Neuronal stem cell (in vitro differentiated cells): ENCODE results near the gene MYH9.

Experiments
- DNase-seq: peaks from one replicate; pipeline ENCODE4 v3.0.0-alpha.2; 2013; ENCODE audit warnings: low spot score
- H2AFZ ChIP-seq: one replicate; pipeline ENCODE4 v1.6.1; 2013; ENCODE audit warnings: mild to moderate bottlenecking, low read length, inconsistent platforms
- H2AK5ac ChIP-seq: 2 replicates; pipeline ENCODE4 v1.6.1; 2013; ENCODE audit warnings: low read depth, mild to moderate bottlenecking, inconsistent platforms, low read length, moderate library complexity, mixed read lengths
- H2BK120ac ChIP-seq: 2 replicates; pipeline ENCODE4 v1.6.1; 2013; ENCODE audit warnings: low read depth, mild to moderate bottlenecking, inconsistent platforms, low read length, moderate library complexity, mixed read lengths
- H2BK12ac ChIP-seq: one replicate; pipeline ENCODE4 v1.6.1; 2013; ENCODE audit warnings: low read length, inconsistent platforms
- H2BK15ac ChIP-seq: 2 replicates; pipeline ENCODE4 v1.6.1; 2013; ENCODE audit warnings: mild to moderate bottlenecking, low read length, inconsistent platforms, mixed read lengths
- H2BK5ac ChIP-seq: one replicate; pipeline ENCODE4 v1.6.1; 2013; ENCODE audit warnings: inconsistent platforms, mild to moderate bottlenecking, low read length, moderate library complexity
- H3K14ac ChIP-seq: one replicate; pipeline ENCODE4 v1.6.1; 2013; ENCODE audit warnings: low read length, inconsistent platforms
- H3K18ac ChIP-seq: 2 replicates; pipeline ENCODE4 v1.6.1; 2013; ENCODE audit warnings: low read length, inconsistent platforms
- H3K23ac ChIP-seq: 2 replicates; pipeline ENCODE4 v1.6.1; 2013; ENCODE audit warnings: low read depth, mild to moderate bottlenecking, mixed read lengths, low read length, inconsistent platforms; ENCODE audit not compliant: poor library complexity
- H3K27ac ChIP-seq: replicated peaks from 3 replicates; pipeline ENCODE4 v1.5.1; 2013; ENCODE audit warnings: low read length, inconsistent platforms
- H3K27me3 ChIP-seq, 3 experiments: 2 replicates each; pipeline ENCODE4 v1.6.1; 2013; ENCODE audit warnings: low read length in 3 of 3, mild to moderate bottlenecking in 2 of 3, inconsistent platforms in 1 of 3, low read depth in 1 of 3, mixed read lengths in 1 of 3, moderate library complexity in 1 of 3; ENCODE audit not compliant: control insufficient read depth in 3 of 3, insufficient read depth in 3 of 3
- H3K36me3 ChIP-seq, 2 donors: replicated peaks in 1 of 2; 2 replicates each; pipeline ENCODE4 v1.6.1; 2013; ENCODE audit warnings: low read length in 2 of 2; ENCODE audit not compliant: control insufficient read depth in 2 of 2, insufficient read depth in 2 of 2
- H3K4ac ChIP-seq: 2 replicates; pipeline ENCODE4 v1.6.1; 2013; ENCODE audit warnings: inconsistent platforms, mild to moderate bottlenecking, low read length, moderate library complexity
- H3K4me1 ChIP-seq, 2 donors: 1 replicate in 1 of 2; 2 replicates in 1 of 2; pipeline ENCODE4 v1.6.1; 2013; ENCODE audit warnings: low read length in 2 of 2, low read depth in 1 of 2; ENCODE audit not compliant: control insufficient read depth in 2 of 2, insufficient read depth in 1 of 2
- H3K4me2 ChIP-seq: one replicate; pipeline ENCODE4 v1.6.1; 2013; ENCODE audit warnings: mild to moderate bottlenecking, low read length, inconsistent platforms; ENCODE audit not compliant: insufficient read depth, poor library complexity, severe bottlenecking
- H3K4me3 ChIP-seq, 2 donors: 2 replicates each; pipeline ENCODE4 v1.5.1; 2013; ENCODE audit warnings: low read length in 2 of 2, mild to moderate bottlenecking in 2 of 2, inconsistent platforms in 1 of 2, moderate library complexity in 1 of 2
- H3K79me1 ChIP-seq: one replicate; pipeline ENCODE4 v1.6.1; 2013; ENCODE audit warnings: low read depth, mild to moderate bottlenecking, inconsistent platforms, low read length, moderate library complexity
- H3K9ac ChIP-seq: one replicate; pipeline ENCODE4 v1.6.1; 2013; ENCODE audit warnings: mild to moderate bottlenecking, low read depth, low read length, inconsistent platforms; ENCODE audit not compliant: poor library complexity
- H3K9me3 ChIP-seq, 2 donors: replicated peaks in 1 of 2; 2 replicates each; pipeline versions ENCODE3 to v1.6.1; 2013; ENCODE audit warnings: low read length in 2 of 2, mild to moderate bottlenecking in 2 of 2, inconsistent platforms in 1 of 2, low read depth in 1 of 2, mixed read lengths in 1 of 2, moderate library complexity in 1 of 2; ENCODE audit not compliant: control insufficient read depth in 2 of 2, insufficient read depth in 1 of 2
- H4K8ac ChIP-seq: one replicate; pipeline ENCODE4 v1.6.1; 2013; ENCODE audit warnings: low read depth, mild to moderate bottlenecking, inconsistent platforms, low read length, moderate library complexity
- H4K91ac ChIP-seq: one replicate; pipeline ENCODE4 v1.6.1; 2013; ENCODE audit warnings: low read length, low read depth, mild to moderate bottlenecking, inconsistent platforms; ENCODE audit not compliant: poor library complexity
- WGBS, 2 donors: extraction: QIAGEN DNeasy Blood & Tissue Kit; methylation state at CpG; one replicate each; pipeline ENCODE4 v1.1.7; 2013; ENCODE audit warnings: missing lambda C conversion rate in 2 of 2, mixed read lengths in 1 of 2; ENCODE audit not compliant: insufficient read length in 2 of 2, insufficient replicate concordance in 1 of 2; ENCODE audit errors: extremely low coverage in 2 of 2; 5-methylcytosine and 5-hydroxymethylcytosine counted together

MYH9 gene

DNA sequence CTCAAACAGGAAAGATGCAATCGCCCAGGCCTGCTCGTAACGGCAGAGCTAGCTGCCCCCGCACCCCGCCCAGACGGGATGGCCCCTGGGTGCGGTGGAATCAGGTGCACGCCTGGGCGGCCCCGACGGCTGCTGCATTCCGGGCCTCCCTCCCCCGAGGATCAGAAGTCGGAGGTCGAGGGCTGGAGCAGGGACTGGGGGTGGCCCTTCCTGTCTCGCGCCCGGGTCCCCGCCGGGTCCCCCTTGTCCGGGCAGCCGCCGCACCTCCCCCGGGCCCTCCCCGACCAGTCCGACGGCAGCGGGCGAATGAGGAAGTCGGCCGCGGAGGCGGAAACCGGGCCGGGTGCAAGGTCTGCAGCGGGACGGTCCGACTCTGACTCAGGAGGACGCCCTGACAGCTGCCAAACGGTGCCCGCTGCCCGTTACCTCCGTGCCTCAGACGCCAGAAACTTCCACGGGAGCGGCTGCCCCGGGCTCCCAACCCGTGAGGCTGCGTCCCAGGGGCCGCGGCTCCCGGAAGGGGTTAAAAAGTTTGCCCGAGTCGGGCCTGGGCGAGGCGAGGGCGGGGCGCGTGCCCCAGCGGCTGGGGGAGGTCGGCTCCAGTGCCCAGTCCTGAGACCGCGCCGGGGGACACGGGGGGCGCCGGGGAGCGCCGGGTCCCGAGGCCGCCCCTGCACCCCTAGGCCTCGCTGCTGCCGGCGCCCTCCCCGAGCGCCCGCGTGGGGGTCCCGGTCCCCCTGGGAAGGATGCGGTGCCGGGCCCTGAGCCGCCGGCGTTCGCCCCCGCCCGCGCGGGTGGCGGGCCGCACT lies 663 bp downstream of the MYH9 start:
- Histone ChIP-seq H4K8ac (no peak overlapping the region), H3K27ac (peak overlapping the region; percentile 94), H3K4me1 (peaks cover 9 to 17% of the 10 kb centered on the region in 2 donors), H3K4me2 (peak overlapping the region; percentile 95), H2AK5ac (peak overlapping the region; percentile 96), H2AFZ (peak overlapping the region; percentile 90), H3K9me3 (peaks cover 0 to 2% of the 10 kb centered on the region in 2 donors), H3K4ac (no peak overlapping the region), H3K27me3 (no peaks in the 10 kb centered on the region), H3K18ac (peak overlapping the region; percentile 98), H3K36me3 (peaks cover 2 to 9% of the 10 kb centered on the region in 2 donors), H2BK15ac (peak overlapping the region; percentile 96), H3K79me1 (peaks cover 9% of the 10 kb centered on the region), H2BK5ac (peak overlapping the region; percentile 2), H2BK120ac (peak overlapping the region; percentile 53), H3K23ac (peak overlapping the region; percentile 92), H3K9ac (peak overlapping the region; percentile 95), H3K14ac (peak overlapping the region; percentile 79), H2BK12ac (peak overlapping the region; percentile 30), H4K91ac (no peak overlapping the region), H3K4me3 (peak overlapping the region; percentile 84 to 99)
- no CpG with 5 or more reads among the region's 91 CpGs for WGBS, 2 donors
- no peak for DNase-seq

DNA sequence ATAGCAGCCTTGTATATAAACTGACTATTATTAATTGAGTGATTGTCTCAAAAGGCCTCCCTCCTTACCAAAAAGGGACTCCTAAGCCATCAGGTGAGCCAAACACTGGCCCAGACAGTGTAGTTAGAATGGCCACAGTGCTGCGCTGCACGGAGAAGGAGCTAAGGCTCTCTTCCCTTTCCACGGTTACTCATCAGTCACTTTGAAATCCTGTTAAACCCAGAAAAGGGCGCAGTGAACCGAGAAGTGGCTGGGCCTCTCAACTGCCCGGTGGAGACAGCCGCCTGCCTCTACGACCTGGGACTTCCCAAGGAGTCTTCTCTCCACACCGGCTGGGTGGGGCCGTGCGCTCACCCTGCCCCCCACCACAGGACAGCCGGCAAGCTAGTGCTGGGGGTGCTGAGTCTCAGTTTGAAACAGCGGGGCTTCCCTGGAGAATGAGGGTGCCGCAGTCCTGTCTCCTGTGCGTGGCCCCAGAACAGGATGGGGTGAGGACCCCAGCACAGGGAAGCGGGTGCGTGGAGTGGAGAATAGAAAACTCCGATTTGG lies 1.3 kb downstream of the MYH9 start:
- Histone ChIP-seq H3K27me3 (no peaks in the 10 kb centered on the region), H2AK5ac (peak overlapping the region; percentile 96), H3K14ac (peak overlapping the region; percentile 79), H3K27ac (peak overlapping the region; percentile 94), H2BK15ac (peak overlapping the region; percentile 96), H3K4me1 (peaks cover 9 to 17% of the 10 kb centered on the region in 2 donors), H2BK5ac (peak overlapping the region; percentile 2), H2BK120ac (peak overlapping the region; percentile 93), H3K4me3 (peak overlapping the region; percentile 84 to 99), H3K4ac (no peak overlapping the region), H3K23ac (peak overlapping the region; percentile 77), H2AFZ (peak overlapping the region; percentile 90), H3K9ac (peak overlapping the region; percentile 95), H3K36me3 (peaks cover 2 to 14% of the 10 kb centered on the region in 2 donors), H4K91ac (no peak overlapping the region), H2BK12ac (no peak overlapping the region), H3K18ac (peak overlapping the region; percentile 98), H3K4me2 (peak overlapping the region; percentile 95), H4K8ac (no peak overlapping the region), H3K9me3 (no peaks in the 10 kb centered on the region), H3K79me1 (peaks cover 9% of the 10 kb centered on the region)
- no peak for DNase-seq
- WGBS, 2 donors: no CpG with 5 or more reads among the region's 18 CpGs

DNA sequence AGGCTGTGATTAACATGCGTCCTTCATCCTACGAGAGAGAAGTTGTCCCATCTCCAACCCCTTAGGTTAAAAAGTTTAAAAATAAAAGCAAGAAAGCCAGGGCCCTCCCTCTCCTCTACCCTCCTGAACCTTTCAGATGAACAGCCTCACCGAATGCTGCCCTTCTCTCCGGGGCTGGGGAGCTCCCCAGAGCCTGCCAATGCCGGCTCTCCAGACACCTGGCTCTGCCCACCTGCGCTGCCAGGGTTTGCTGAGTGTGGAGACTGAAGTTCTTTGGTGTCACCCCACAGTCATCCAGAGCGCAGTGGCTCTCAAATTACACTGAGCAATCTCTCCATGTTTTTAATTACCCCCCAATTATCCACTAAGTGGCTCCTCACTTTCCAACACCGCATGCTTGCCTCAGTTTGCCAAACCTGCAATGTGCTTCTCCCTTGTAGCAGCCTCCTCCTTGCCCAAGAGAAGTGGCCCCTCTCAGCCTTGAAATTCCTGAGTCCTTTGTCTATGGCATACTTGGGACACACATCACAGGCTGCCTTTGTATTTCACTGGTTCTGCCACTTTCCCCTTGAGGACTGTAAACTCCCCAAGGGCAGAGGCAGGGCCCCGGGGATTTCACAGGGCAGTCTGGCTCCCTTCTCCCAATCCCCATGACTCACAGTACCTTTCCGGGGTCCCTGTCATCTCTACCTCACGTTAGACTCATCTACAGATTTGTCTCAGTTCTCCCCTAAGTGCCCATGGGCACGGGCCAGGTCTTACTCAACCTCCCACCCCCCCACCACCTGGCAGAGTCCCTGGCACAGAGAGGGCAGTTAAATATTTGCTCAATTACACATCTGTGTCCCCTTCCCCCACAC lies 2.0 kb downstream of the MYH9 start:
- H3K23ac ChIP-seq: no peak overlapping the region
- H3K79me1 ChIP-seq: peaks cover 9% of the 10 kb centered on the region
- H3K4me2 ChIP-seq: peak overlapping the region; percentile 95
- no peak overlapping the region for H3K14ac ChIP-seq
- no CpG with 5 or more reads among the region's 12 CpGs for WGBS, 2 donors
- peak overlapping the region; percentile 89 for H3K18ac ChIP-seq
- H2BK5ac ChIP-seq: peak overlapping the region; percentile 2
- peak overlapping the region; percentile 93 for H2BK120ac ChIP-seq
- H2AFZ ChIP-seq: no peak overlapping the region
- peak overlapping the region; percentile 25 for H3K9ac ChIP-seq
- H2BK15ac ChIP-seq: no peak overlapping the region
- no peaks in the 10 kb centered on the region for H3K9me3 ChIP-seq
- peak overlapping the region; percentile 94 for H3K27ac ChIP-seq
- H4K8ac ChIP-seq: no peak overlapping the region
- peak overlapping the region; percentile 96 for H2AK5ac ChIP-seq
- H3K4me3 ChIP-seq: peak overlapping the region; percentile 84 to 99
- H3K27me3 ChIP-seq: no peaks in the 10 kb centered on the region
- H3K4me1 ChIP-seq: peaks cover 9 to 17% of the 10 kb centered on the region in 2 donors
- no peak overlapping the region for H4K91ac ChIP-seq
- H2BK12ac ChIP-seq: no peak overlapping the region
- no peak for DNase-seq
- H3K4ac ChIP-seq: no peak overlapping the region
- peaks cover 2 to 17% of the 10 kb centered on the region in 2 donors for H3K36me3 ChIP-seq
